ENCODE data around the gene GJC1. TPM values are rescaled to one million over a fixed set of nuclear protein-coding genes. Genes with fewer than 3 reads are reported as not detected.

Gene GJC1
- total RNA-seq, 4 donors from 2014 or later: 2.1 to 9.2 (median 4.6) TPM

DNA sequence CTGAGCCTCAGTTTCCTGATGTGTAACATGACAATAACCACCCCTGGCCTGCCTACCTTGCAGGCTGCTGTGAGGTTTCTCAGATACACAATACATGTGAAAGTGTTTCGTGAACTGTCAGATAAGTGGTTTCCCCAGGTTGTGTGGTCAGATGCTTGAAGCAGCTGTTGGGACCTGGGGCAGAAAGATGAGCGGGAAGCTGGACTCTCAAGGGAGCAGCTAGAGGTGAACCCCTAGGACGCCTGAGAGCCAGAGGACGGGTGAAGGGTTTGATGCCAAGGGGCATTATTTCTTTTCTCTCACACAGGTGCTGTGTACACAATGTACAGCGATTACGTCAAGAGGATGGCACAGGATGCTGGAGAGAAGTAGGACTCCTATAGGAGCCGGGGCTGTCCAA lies 19.9 kb upstream of the GJC1 start:
- intact Hi-C loops (cut with DNase I; ENCODE audit: low total_unique reads): no loop called here
- Histone ChIP-seq H3K4me3 (no peak overlapping the region), H3K27me3 (peaks cover 0 to 5% (median 5%) of the 10 kb centered on the region in 3 donors), H3K9me3 (no peaks in the 10 kb centered on the region), H3K36me3 (peaks cover 0 to 50% of the 10 kb centered on the region in 2 donors), H3K27ac (peak overlapping the region; percentile 23 to 57 (median 28)), H3K4me1 (no peaks in the 10 kb centered on the region)
- TF ChIP-seq, protein P1, sequence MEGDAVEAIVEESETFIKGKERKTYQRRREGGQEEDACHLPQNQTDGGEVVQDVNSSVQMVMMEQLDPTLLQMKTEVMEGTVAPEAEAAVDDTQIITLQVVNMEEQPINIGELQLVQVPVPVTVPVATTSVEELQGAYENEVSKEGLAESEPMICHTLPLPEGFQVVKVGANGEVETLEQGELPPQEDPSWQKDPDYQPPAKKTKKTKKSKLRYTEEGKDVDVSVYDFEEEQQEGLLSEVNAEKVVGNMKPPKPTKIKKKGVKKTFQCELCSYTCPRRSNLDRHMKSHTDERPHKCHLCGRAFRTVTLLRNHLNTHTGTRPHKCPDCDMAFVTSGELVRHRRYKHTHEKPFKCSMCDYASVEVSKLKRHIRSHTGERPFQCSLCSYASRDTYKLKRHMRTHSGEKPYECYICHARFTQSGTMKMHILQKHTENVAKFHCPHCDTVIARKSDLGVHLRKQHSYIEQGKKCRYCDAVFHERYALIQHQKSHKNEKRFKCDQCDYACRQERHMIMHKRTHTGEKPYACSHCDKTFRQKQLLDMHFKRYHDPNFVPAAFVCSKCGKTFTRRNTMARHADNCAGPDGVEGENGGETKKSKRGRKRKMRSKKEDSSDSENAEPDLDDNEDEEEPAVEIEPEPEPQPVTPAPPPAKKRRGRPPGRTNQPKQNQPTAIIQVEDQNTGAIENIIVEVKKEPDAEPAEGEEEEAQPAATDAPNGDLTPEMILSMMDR (IDR thresholded peaks at IDR 0.05 in 4 of 5, conservative IDR thresholded peaks at IDR 0.05 in 1 of 5): no peak
- TF ChIP-seq POLR2A (IDR thresholded peaks at IDR 0.05): no peak
- no peak for DNase-seq
- in situ Hi-C loops (cut with MboI; ENCODE audit: low sequenced_read_pairs in 4 of 4): no loop called here
- no peak for ATAC-seq

DNA sequence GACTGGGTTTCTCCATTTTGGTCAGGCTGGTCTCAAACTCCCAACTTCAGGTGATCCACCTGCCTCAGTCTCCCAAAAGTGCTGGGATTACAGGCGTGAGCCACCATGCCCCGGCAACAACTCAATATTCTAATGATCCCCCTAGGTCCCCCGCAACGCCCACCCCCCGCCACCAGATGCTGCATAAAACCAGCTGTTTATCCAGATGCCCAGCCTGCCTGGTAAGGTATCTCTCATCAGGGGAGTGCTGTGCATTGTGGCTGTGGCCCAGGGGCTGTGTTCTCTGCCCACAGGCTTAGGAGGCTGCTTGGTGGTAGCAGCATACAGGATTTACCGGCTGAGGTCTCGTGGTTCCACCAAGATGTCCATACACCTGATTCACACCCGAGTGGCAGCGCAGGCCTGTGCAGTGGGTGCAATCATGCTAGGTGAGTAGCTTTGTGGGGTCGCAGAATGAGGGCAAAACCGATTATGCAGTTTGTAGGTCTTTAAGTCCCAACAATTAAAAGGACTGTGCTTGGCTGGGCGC lies 18.9 kb upstream of the GJC1 start:
- intact Hi-C loops (cut with DNase I; ENCODE audit: low total_unique reads): no loop called here
- peak overlapping the region in 2 of 4 donors; percentile 7 to 54 for H3K27ac ChIP-seq
- H3K4me3 ChIP-seq: peak overlapping the region in 1 of 4 donors; percentile 41
- H3K36me3 ChIP-seq: peaks cover 0 to 40% of the 10 kb centered on the region in 2 donors
- TF ChIP-seq, protein P1 (IDR thresholded peaks at IDR 0.05 in 4 of 5, conservative IDR thresholded peaks at IDR 0.05 in 1 of 5): no peak
- TF ChIP-seq POLR2A (IDR thresholded peaks at IDR 0.05): no peak
- H3K9me3 ChIP-seq: no peaks in the 10 kb centered on the region
- H3K27me3 ChIP-seq: peaks cover 0 to 5% (median 5%) of the 10 kb centered on the region in 3 donors
- no peaks in the 10 kb centered on the region for H3K4me1 ChIP-seq
- in situ Hi-C loops (cut with MboI; ENCODE audit: low sequenced_read_pairs in 4 of 4): no loop called here
- ATAC-seq (no peak), DNase-seq (no peak)

DNA sequence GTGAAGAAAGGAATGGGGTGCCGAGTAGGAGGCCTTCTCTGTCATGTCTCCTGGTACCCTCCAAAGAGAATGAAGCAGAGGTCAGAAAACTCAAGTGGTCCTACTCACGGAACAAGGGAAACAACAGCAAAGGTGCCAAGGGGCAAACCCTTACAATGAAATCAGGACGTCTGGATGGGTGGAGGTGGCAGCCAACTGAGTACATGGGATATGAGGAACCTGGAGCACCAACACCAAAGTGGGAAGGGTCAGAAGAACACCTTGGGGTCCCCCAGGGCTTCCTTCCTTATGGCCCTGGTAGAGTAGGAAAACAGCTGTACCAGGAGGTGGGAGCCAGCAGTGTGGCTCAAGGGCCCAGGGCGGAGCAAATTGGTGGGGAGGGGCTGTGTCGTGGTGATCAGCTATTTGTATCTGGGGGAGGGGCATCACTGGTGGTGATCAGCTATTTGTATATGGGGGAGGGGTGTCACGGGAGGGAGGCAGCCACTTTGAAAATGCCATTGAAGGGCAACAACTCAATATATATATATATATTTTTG lies 18.2 kb upstream of the GJC1 start:
- in situ Hi-C loops (cut with MboI; ENCODE audit: low sequenced_read_pairs in 4 of 4): no loop called here
- H3K27me3 ChIP-seq: peaks cover 0 to 5% (median 5%) of the 10 kb centered on the region in 3 donors
- peaks cover 0 to 33% of the 10 kb centered on the region in 2 donors for H3K36me3 ChIP-seq
- ATAC-seq: no peak
- DNase-seq: no peak
- TF ChIP-seq, protein P1 (IDR thresholded peaks at IDR 0.05 in 4 of 5, conservative IDR thresholded peaks at IDR 0.05 in 1 of 5): no peak
- TF ChIP-seq POLR2A (IDR thresholded peaks at IDR 0.05): no peak
- peak overlapping the region in 3 of 4 donors; percentile 34 to 54 (median 49) for H3K27ac ChIP-seq
- no peaks in the 10 kb centered on the region for H3K9me3 ChIP-seq
- intact Hi-C loops (cut with DNase I; ENCODE audit: low total_unique reads): no loop called here
- H3K4me3 ChIP-seq: peak overlapping the region in 2 of 4 donors; percentile 3 to 41
- no peaks in the 10 kb centered on the region for H3K4me1 ChIP-seq

DNA sequence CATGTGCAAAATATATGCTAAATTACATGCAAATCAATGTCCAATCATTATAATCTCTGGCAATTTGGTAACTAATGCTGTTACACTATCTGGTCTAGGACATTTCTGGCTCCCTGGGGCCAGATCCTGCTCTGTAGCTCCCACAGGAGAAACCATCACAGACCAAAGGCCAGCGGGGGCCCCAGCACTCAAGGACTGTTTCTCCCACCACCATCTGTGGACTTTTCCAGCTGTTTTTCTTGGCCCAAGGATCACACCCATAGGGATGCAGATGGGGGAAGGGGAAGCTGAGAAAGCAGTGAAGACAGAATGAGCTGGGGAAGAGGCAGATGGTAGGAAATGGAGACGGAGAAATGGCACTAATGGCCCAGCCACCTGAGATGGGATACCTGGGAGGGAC lies 17.5 kb upstream of the GJC1 start, which contains the start of gene HIGD1B:
TSS of gene HIGD1B (plus strand) at position 298 of the 400 bp plus-strand sequence. CDS start 270 bp downstream, outside the sequence.
- peak within 1 kb of the TSS in 2 of 4 donors; percentile 3 to 41 for H3K4me3 ChIP-seq
- no peak for TF ChIP-seq POLR2A (IDR thresholded peaks at IDR 0.05)
- TF ChIP-seq, protein P1 (IDR thresholded peaks at IDR 0.05 in 4 of 5, conservative IDR thresholded peaks at IDR 0.05 in 1 of 5): no peak
- ATAC-seq: no peak

More for the DNA sequence above, 17.5 kb upstream of the GJC1 start, which contains the start of gene HIGD1B:
- Histone ChIP-seq H3K27me3 (peaks cover 0 to 5% (median 5%) of the 10 kb centered on the region in 3 donors), H3K4me1 (no peaks in the 10 kb centered on the region), H3K9me3 (no peaks in the 10 kb centered on the region), H3K36me3 (peaks cover 0 to 25% of the 10 kb centered on the region in 2 donors), H3K27ac (peak within 1 kb of the TSS in 3 of 4 donors; percentile 34 to 54 (median 49))
- intact Hi-C loops (cut with DNase I; ENCODE audit: low total_unique reads) (no loop called here), in situ Hi-C loops (cut with MboI; ENCODE audit: low sequenced_read_pairs in 4 of 4) (no loop called here)
- DNase-seq: no peak

Measured in gastrocnemius medialis (tissue), 4 donors.